SK-MEL-5 (cell line): Measurements from ENCODE around the gene RSPRY1. TPM values are rescaled to one million over a fixed set of nuclear protein-coding genes. Genes with fewer than 3 reads are reported as not detected.
"Not testable (repeated sequence)": the region's sequence is repeated elsewhere in the genome, so short reads cannot be mapped to it uniquely, and the experiment has no call there.

ENCODE experiments used
- DNase-seq: peaks from one replicate; pipeline ENCODE4 v3.0.0-alpha.2; 2016; ENCODE audit warnings: low read depth, low spot score
- in situ Hi-C: cut with HindIII; loops from 2 replicates; pipeline ENCODE4 v1.10.0; 2016; ENCODE audit warnings: low sequenced_read_pairs, high pct_unique_total_duplicates, low pct_unique_long_range_greater_than_20kb
- total RNA-seq: library from RNA; depleted of rRNA; stranded (reverse); fragments of >200 nt; shearing (Covaris generic); gene quantifications from 2 replicates; pipeline ENCODE4 v1.2.3, GENCODE V29; 2014

Gene RSPRY1
- total RNA-seq, 1 experiment from 2014 or later, result 19.9 TPM

GRCh38 chr16:57178196-57178595 is 7.9 kb upstream of the RSPRY1 start:
- in situ Hi-C loops, result no loop called here
- DNase-seq, result no peak

- DNase-seq, result no peak
Measured at GRCh38 chr16:57178793-57179212, 7.3 kb upstream of the RSPRY1 start.

GRCh38 chr16:57179215-57179828 is 6.8 kb upstream of the RSPRY1 start:
- in situ Hi-C loops, result no loop called here
- no peak for DNase-seq

More at GRCh38 chr16:57178793-57179212, 7.3 kb upstream of the RSPRY1 start:
- in situ Hi-C loops, result no loop called here

GRCh38 chr16:57184113-57184512 is 2.0 kb upstream of the RSPRY1 start:
- in situ Hi-C loops, result no loop called here

GRCh38 chr16:57184887-57185445 is 1.2 kb upstream of the RSPRY1 start:
- no peak for DNase-seq
- in situ Hi-C loops, result no loop called here

More at GRCh38 chr16:57184113-57184512, 2.0 kb upstream of the RSPRY1 start:
- no peak for DNase-seq

- in situ Hi-C loops, result no loop called here
- DNase-seq, result peak; percentile 31
Measured at GRCh38 chr16:57185446-57185944, 634 bp upstream of the RSPRY1 start.

GRCh38 chr16:57186872-57187854 is 1.0 kb downstream of the RSPRY1 start:
- DNase-seq, result no peak
- in situ Hi-C loops, result no loop called here

- DNase-seq, in situ Hi-C loops: not testable (repeated sequence)
Measured at GRCh38 chr16:57187902-57188710, 2.0 kb downstream of the RSPRY1 start.

GRCh38 chr16:57188711-57189002 is 2.5 kb downstream of the RSPRY1 start:
- in situ Hi-C loops, result no loop called here
- no peak for DNase-seq

- in situ Hi-C loops, DNase-seq: not testable (repeated sequence)
Measured at GRCh38 chr16:57189527-57189926, 3.4 kb downstream of the RSPRY1 start.

- no peak for DNase-seq
- in situ Hi-C loops, result no loop called here
Measured at GRCh38 chr16:57190136-57190535, 4.0 kb downstream of the RSPRY1 start.

GRCh38 chr16:57191056-57191571 is 5.0 kb downstream of the RSPRY1 start:
- in situ Hi-C loops, result no loop called here
- no peak for DNase-seq

GRCh38 chr16:57192146-57192545 is 6.0 kb downstream of the RSPRY1 start:
- DNase-seq, result no peak
- in situ Hi-C loops, result no loop called here

- no peak for DNase-seq
- in situ Hi-C loops, result no loop called here
Measured at GRCh38 chr16:57192720-57193486, 6.8 kb downstream of the RSPRY1 start.

- in situ Hi-C loops, result no loop called here
- no peak for DNase-seq
Measured at GRCh38 chr16:57194512-57194911, 8.4 kb downstream of the RSPRY1 start.

- in situ Hi-C loops, result no loop called here
- DNase-seq, result no peak
Measured at GRCh38 chr16:57196286-57196685, 10.2 kb downstream of the RSPRY1 start.

GRCh38 chr16:57196753-57197152 is 10.6 kb downstream of the RSPRY1 start:
- DNase-seq, result no peak
- in situ Hi-C loops, result no loop called here
